ENCODE results near the gene NCKAP5.

GRCh38 chr2:133522204-133522603 is 46.1 kb downstream of the NCKAP5 start:
- no peak for TF ChIP-seq EZH2 (IDR thresholded peaks at IDR 0.05; ENCODE audit: insufficient read depth, poor library complexity, severe bottlenecking)
- no peak for TF ChIP-seq EZH2phosphoT487 (IDR thresholded peaks at IDR 0.05; ENCODE audit: insufficient read depth, low read depth)

Measured in GM23248 (cell line).